Tibial nerve (tissue), 4 donors: ENCODE results near the gene PREPL.

Experiments used
- EP300 ChIP-seq, 2 donors: sonication (generic); formaldehyde crosslinking; IDR thresholded peaks; one replicate each; pipeline ENCODE4 v1.6.1; 2017; ENCODE audit warnings: antibody characterized with exemption in 2 of 2, mild to moderate bottlenecking in 1 of 2
- POLR2A ChIP-seq, 2 donors: fragments of 450-650 bp; IDR thresholded peaks; one replicate each; pipeline ENCODE4 v1.6.1; 2017; ENCODE audit warnings: antibody characterized with exemption in 2 of 2, mild to moderate bottlenecking in 2 of 2, moderate library complexity in 2 of 2
- TF ChIP-seq, protein P1 (sequence below), 5 experiments: fragments of 200-600 bp in 3 of 5; fragments of 450-650 bp in 2 of 5; sonication (generic) in 3 of 5; IDR thresholded peaks; one replicate each; pipeline ENCODE4 v1.5.1; 2016 to 2019; ENCODE audit warnings: antibody characterized with exemption in 5 of 5, mild to moderate bottlenecking in 3 of 5, moderate library complexity in 2 of 5

DNA sequence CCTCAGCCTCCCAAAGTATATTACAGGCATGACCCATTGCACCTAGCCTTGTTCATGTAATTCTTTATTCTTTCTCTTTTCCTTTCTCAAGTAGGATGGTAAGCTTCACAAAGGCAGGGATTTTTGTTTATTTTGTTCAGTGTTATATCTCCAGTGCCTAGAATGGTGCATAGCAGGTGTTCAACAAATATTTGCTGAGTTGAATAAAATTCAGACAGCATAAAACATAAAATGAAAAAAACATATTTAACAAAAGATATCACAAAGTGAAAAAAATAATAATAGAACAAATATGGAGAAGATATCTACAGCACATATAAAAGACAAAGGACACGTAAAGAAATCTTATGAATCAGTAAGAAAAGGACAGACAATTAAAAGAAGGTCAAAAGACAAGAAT lies 8.8 kb downstream of the PREPL start:
- TF ChIP-seq, protein P1, sequence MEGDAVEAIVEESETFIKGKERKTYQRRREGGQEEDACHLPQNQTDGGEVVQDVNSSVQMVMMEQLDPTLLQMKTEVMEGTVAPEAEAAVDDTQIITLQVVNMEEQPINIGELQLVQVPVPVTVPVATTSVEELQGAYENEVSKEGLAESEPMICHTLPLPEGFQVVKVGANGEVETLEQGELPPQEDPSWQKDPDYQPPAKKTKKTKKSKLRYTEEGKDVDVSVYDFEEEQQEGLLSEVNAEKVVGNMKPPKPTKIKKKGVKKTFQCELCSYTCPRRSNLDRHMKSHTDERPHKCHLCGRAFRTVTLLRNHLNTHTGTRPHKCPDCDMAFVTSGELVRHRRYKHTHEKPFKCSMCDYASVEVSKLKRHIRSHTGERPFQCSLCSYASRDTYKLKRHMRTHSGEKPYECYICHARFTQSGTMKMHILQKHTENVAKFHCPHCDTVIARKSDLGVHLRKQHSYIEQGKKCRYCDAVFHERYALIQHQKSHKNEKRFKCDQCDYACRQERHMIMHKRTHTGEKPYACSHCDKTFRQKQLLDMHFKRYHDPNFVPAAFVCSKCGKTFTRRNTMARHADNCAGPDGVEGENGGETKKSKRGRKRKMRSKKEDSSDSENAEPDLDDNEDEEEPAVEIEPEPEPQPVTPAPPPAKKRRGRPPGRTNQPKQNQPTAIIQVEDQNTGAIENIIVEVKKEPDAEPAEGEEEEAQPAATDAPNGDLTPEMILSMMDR (IDR thresholded peaks at IDR 0.05), result no peak
- TF ChIP-seq POLR2A (IDR thresholded peaks at IDR 0.05), result no peak
- no peak for TF ChIP-seq EP300 (IDR thresholded peaks at IDR 0.05)
